ENCODE results near the gene RNASE9. TPM values are rescaled to one million over a fixed set of nuclear protein-coding genes. Genes with fewer than 3 reads are reported as not detected.

The RNASE9 gene
- total RNA-seq = not detected in 2 replicates

GRCh38 chr14:20560961-20561360 is at the start of gene RNASE9:
TSS of gene RNASE9 (minus strand) at chr14:20561047.

DNA sequence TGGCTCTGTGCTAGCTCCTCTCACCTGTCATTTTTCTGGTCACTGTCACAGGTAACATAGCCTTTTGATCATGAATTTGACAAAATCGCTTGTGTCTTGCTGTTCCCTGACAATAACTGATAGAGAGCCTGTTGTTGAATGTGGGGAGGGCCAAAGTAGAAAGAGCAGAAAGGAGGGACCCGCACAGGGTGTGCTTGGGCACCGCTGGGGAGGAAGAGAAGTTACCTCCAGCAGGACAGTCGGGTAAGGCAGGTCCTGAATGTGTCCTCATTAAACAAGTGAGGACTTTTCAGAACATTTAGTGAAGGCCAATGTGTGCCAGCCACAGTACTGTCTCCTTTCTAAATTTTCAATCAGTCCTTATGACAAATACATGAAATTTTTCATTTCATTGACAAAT is 30.4 kb upstream of the RNASE9 start, which contains the start of gene RNASE12:
RNASE12 (minus strand) TSS at position 142 of the 400 bp plus-strand sequence. CDS start 653 bp downstream, outside the sequence.

DNA sequence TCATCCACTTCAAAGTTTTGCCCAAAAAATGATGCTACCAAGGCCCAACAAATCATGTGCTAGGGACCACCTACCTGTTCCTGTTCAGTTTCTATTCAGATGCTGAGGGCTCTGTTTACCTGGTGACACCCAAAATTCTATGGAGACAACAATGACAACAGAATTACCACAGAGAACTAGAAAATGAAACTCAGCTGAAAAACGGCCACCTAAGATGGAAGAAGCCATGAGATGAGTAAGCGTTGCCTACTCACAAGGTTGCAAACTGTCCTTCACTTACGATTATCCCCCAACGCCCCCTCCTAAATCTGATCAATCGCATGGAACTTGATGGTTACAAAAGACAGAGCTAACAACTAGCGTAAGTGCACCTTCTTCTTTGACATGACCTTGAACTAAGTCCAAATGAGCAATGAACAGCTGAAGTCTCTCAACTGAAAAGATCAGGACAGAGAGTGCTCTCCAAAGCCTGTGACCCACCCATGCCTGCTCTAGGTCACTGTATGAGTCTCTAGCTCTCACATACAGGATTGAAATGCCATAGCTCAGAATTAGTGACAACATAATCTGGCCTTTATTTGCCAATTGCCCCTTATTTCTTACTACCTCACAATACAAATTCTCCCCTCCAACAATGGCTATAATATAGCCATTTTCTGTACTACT is 26.8 kb upstream of the RNASE9 start, which contains the start of gene RNASE11:
RNASE11 (minus strand) TSS at position 513 of the 666 bp plus-strand sequence.

Other genes with a start within 250 kb of the RNASE9 start
- 53.8 and 68.6 TPM in 2 replicates for gene CCNB1IP1, start 227.8 kb downstream of the RNASE9 start, total RNA-seq
- 2.2 and 4.1 TPM in 2 replicates for gene PARP2, start 217.4 kb downstream of the RNASE9 start, total RNA-seq
- 8.9 and 10.3 TPM in 2 replicates for gene TEP1, start 147.5 kb downstream of the RNASE9 start, total RNA-seq
- 0.09 and 0.12 TPM in 2 replicates for gene KLHL33, start 124.9 kb downstream of the RNASE9 start, total RNA-seq
- 24.2 and 30.0 TPM in 2 replicates for gene OSGEP, start 106.2 kb downstream of the RNASE9 start, total RNA-seq
- gene APEX1, start 105.8 kb downstream of the RNASE9 start, total RNA-seq = 145 and 204 TPM in 2 replicates
- gene PIP4P1, start 99.6 kb downstream of the RNASE9 start, total RNA-seq = 8.4 and 14.4 TPM in 2 replicates
- 16.3 and 22.6 TPM in 2 replicates for gene PNP, start 91.6 kb downstream of the RNASE9 start, total RNA-seq
- gene RNASE10, start 55.5 kb downstream of the RNASE9 start, total RNA-seq = not detected in 2 replicates
- gene RNASE11, start 27.0 kb upstream of the RNASE9 start, total RNA-seq = not detected in 2 replicates
- gene RNASE12, start 30.3 kb upstream of the RNASE9 start, total RNA-seq = not detected in 2 replicates
- gene OR6S1, start 80.6 kb upstream of the RNASE9 start, total RNA-seq = not detected in 2 replicates
- gene RNASE4, start 123.5 kb upstream of the RNASE9 start, total RNA-seq = 56.5 and 57.9 TPM in 2 replicates
- gene ANG, start 127.7 kb upstream of the RNASE9 start, total RNA-seq = 12.3 and 12.8 TPM in 2 replicates
- not detected in 2 replicates for gene EDDM3A, start 184.8 kb upstream of the RNASE9 start, total RNA-seq
- gene EDDM3B, start 207.4 kb upstream of the RNASE9 start, total RNA-seq = not detected in 2 replicates
- gene RNASE6, start 220.2 kb upstream of the RNASE9 start, total RNA-seq = not detected in 2 replicates
- gene RNASE1, start 241.8 kb upstream of the RNASE9 start, total RNA-seq = 1.3 TPM in 1 of 2 replicates, not detected in the other

All from pericardium fibroblast (primary cell).